GM19467 (cell line): Measurements from ENCODE around the gene LYSMD3.
"Not testable (repeated sequence)": the region's sequence is repeated elsewhere in the genome, so short reads cannot be mapped to it uniquely, and the experiment has no call there.

Experiments
- ATAC-seq: cut with Tn5 transposase; IDR thresholded peaks from one replicate; pipeline ENCODE4 v1.9.1; 2021; ENCODE audit warnings: mild to moderate bottlenecking, moderate library complexity; ENCODE audit not compliant: unreplicated experiment

LYSMD3 gene

DNA sequence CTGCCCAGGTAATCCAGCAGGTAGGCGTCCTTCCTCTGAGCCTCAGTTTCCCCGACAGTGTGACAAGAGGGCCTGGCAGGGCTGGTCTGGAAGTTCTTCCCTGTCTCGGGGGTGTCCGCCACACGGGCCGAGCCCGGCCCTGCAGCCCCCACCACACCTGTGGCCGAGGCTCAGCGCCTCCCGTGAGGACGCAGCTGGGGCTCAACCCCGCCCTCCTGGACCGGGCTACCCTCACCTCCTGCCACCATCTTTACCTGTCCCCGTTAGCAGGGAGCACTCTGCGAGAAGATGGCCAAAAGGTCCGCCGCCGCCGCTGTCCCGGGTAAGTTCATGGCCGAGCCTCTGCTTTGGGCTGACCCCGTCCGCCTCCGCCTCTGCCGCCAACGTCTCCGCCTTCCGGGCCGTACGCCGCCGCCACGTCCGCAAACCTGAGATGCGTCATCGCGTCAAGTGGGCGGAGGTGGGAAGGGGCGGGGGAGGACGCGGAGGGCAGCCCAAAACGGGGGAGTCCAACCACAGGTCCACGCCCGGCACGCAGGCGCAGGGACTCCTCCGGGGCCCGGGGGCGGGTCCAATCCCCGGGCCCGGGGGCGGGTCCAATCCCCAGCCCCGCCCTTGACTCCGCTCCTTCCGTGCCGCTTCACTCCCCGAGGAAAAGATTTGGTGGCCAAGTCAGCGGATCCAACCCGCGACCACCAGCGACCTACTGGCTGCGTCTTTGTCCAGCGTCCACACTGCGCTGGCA, at the start of gene LYSMD3:
Gene LYSMD3 (minus strand): TSS at position 391 of the 745 bp plus-strand sequence. CDS start 4,295 bp downstream, outside the sequence.
- peak; percentile 91 for ATAC-seq

DNA sequence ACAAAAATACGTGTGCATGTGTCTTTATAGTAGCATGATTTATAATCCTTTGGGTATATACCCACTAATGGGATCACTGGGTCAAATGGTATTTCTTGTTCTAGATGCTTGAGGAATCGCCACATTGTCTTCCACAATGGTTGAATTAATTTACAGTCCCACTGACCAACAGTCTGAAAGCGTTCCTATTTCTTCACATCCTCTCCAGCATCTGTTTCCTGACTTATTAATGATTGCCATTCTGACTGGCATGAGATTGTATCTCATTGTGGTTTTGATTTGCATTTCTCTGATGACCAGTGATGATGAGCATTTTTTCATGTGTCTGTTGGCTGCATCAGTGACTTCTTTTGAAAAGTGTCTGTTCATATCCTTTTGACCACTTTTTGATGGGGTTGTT, 47.2 kb upstream of the LYSMD3 start:
- ATAC-seq: not testable (repeated sequence)

DNA sequence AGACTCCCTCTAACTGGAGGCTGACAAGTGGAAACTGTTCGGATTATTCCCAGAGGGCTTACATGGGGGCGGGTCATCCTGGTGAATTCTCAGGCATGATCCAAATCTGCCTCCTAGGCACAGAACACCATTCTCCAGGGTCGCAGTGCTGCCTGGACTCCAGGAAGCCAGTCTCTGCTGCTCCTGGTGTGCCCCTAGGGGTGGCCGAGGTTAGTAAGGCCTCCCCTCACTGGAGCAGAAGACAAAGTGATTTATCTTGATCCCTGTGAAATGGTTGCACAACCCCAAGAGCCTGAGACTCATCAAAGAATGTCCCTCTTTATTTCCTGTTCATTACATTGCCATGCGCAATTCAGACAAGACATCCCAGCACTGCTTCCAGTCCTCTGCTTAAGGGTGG, 46.3 kb upstream of the LYSMD3 start:
- no peak for ATAC-seq

DNA sequence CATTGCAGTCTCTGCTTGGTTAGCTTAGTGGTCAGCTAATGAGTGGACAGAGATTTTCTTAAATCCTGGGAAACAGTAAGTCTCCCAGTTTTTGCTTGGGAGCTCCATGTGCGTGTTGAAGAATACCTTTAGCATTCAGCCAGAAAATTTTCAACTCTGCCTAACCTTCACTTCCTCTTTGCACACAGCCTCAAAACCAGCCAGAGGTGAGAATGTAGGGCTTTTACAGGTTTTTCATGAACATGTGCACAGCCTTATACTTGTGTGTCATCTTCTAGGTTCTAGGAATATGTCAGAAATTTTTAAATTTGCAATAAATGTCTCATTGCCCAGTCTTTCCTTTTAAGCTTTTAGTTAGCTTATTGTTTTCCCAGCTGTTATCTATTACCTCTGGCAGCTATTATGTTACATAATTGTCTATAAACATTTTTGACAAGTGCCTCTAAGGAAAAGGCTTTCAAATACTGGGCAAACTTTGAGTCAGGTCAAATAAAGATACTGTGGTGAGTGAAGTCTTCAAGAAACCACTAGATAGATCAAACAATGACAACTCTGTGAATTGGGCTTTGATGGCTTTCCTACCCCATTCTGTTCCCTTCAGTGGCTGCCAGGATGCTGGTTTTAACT, 41.9 kb upstream of the LYSMD3 start:
- no peak for ATAC-seq

DNA sequence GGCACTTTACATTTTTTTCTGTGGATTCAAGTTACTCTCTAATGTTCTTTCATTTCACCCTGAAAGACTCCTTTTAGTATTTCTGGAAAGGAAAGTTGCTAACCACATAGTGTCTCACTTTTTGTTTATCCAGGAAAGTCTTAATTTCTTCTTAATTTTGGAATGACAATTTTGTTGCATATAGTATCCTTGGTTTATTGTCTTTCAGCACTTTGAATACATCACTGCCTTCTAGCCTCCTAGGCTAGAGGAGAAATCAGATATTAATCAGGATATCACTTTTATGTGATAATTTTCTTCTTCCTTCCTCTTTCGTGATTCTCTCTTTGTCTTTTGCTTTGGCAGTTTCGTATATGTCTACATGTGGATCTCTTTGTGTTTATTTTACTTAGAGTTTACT, 40.6 kb upstream of the LYSMD3 start:
- ATAC-seq: no peak

DNA sequence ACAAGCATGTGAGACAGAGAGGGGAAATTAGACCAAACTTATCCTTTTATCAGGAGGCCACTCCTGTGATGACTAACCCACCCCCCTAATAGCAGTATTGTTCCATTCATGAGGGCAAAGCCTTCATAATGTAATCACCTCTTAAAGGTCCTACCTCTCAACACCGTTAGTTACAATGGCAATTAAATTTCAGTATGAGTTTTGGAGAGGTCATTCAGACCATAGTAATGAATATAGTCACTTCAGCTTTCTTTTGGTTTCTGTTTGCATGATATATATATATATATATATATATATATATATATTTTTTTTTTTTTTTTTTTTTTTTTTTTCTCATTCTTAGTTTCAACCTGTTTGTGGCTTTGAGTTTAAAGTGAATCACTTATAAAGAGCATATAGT, 39.7 kb upstream of the LYSMD3 start:
- no peak for ATAC-seq

DNA sequence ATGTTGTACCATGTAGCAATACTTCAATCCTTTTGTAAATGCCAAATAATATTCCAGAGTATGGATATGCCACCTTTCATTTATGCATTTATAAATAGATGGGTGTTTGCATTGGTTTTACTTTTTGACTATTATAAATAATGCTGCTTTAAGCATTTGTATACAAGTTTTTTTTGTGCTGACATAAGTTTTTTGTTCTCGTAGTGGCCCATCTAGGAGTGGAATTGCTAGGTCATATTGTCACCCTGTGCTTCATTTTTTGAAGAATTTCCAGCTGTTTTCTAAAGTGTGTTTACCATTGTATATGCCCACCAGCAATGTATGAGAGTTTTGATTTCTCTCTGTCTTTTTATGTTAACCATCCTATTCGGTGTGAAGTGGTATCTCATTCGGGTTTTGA, 36.1 kb upstream of the LYSMD3 start:
- no peak for ATAC-seq

DNA sequence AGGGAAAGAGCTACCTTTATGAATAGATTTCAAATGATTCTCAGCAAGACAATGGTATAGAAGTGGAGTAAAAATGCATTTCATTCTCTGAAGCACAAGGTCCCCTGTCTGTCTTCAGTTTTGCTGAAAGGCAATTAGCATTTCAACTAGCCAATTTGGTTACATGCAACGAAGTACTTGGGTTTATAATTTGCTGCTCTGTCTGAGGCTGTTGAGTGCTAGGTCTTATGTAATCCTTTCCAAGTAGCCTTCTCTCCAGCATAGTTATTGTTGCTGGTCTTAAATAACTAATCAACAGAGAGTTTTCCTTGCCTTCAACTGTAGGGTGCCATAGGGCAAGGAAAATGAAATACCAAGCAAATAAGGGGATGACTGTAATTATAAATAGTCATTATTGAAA, 33.7 kb upstream of the LYSMD3 start:
- no peak for ATAC-seq

DNA sequence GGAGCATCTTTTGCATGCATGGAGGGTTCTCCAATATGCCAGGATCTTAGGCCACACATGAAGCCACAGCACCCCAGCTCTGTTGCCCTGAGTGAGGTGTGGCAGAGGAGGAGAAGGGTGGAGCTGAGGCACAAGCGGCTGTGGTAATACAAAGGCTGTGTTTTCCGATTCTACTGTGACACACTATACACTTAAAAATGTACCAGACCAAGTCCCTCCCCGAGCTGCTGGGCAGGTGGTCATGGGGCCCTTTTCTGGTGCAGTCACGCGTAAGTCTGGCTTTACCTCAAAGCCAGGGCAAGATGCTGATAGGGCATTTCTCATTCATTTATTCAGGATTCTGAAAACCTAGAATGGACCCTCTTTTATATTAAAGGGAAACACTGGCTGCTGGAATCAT, 33.0 kb upstream of the LYSMD3 start:
- ATAC-seq: no peak

DNA sequence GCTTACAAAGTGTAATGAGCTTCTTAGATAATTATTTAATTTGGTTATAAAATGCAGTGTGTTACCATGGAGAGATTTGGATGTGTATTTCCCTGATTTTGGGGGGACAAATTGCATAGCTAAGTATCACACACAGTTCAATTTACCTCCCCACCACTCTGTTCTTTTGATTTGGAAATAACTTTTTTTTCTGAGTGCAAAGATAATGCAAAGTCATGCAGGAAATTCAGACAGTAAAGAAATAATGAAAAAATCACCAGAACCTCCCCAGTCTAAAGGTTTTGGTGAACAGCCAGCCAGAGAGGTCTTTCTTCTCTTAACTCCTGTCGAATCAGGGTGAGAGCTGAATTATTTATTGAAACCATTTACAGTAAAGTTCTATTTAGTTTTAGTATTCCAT, 32.4 kb upstream of the LYSMD3 start:
- no peak for ATAC-seq

DNA sequence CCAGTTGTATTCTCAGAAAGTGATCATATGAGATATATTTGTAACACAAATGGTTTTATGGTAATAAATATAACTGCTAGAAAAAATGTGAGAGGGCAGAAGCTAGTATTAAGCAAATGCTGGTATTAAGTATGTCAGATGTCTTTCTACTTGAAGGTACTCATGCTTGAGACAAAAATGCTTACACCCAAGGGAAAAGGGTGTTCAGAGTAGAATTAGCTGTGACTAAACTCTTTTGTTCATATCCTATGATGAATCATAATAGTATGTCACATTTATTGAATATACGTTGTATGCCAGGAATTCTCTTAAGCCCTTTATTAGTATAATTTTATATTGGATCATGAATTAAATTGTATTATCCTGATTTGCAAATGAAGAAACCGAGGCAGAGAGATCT, 31.4 kb upstream of the LYSMD3 start:
- ATAC-seq: no peak

DNA sequence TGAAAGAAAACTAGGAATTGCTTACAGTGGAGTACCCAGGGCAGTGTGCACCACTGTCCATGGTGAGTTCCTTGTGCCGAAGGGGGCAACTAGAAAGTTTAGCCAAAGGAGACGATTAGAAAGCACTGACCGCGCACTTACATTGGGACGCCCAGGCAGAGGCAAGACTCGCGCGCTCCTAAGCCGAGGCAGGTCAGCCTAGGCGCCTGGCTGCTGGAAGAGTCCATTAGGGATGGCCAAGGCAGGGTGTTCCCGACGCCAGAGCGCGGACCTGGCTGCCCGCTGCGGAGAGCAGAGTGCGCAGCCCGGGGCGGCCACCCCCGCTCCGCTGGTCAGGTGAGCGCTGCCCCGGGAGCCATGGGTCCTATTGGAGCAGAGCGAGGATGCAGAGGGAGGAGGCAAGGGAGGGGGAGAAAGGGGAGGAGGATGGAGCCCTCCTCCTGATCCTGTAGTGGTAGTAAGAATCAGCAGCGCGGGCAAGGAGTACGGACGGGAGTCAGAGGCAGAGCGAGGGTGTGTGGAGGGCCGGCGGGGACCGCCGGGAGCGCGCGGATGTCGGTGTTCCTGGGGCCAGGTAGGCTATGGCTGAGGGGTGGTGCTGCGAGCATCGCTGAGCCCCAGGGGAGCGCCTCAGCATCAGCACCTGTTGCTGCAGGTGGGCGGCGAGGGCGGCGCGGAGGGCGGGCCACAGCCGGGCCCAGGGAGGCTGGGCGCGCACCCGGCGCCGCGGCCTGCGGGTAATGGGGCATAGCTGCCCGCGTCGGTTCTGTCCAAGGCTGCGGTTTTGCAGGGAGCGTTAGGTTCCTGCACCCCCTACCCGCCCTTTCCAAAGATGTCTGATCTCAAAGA, 29.2 kb upstream of the LYSMD3 start, which contains the start of gene ADGRV1:
Gene ADGRV1 (plus strand): TSS at position 454 of the 849 bp plus-strand sequence. CDS start 99 bp downstream, at position 553.
- no peak for ATAC-seq

DNA sequence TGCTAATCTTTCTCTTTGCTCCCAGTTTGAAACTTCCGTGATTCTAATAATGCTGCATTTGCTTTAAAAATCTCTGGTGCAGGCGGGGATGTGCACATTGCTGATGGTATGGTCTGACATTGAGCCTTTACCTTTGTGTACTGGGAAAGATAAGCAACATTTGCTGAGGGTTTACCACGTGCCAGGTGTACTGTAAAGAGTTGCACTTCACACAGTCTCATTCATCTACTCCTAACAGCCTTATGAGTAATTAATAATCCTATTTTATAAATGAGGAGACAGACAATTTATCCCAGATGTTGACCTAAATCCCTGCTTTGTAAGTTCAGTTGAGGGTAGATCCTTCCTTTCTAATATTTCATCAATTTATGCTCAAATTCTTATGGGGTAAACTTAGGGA, 28.5 kb upstream of the LYSMD3 start:
- ATAC-seq: no peak

DNA sequence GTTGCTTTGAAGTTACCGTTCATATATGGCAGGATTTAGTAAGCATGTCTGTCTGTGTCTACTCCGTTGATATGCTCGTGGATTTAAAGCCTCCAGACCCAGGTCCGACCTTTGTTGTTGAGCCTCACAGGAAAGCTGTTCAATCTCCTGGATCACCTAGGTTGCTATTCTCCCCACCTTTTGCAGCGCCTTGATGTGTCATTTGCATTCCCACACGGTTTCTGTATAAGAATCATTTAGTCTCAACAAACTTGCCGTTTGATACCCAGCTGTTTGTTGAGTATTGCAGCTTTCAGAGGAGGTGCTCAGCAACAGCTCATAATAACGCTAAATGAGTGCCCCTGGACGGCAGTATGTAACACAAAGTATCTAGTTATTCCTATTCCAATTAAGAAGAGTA, 28.0 kb upstream of the LYSMD3 start:
- ATAC-seq: no peak

DNA sequence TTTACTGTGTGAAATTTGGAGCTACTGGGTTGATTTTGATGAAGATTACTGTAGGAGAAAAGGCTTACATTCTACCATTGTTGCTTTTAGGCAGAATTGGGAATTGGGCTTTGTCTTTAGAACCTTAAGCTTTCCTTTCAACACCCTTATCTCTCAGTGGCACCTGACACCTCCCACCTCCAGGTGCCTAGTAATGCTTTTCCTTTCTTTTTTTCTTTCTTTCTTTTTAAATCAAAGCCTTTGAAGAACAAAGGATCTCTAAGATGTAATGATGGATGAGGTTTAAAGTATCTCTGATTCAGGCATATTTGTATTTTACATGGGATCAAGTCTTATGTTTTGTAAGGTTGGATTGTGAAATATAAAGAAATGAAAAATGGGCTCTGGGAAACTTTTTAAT, 26.3 kb upstream of the LYSMD3 start:
- no peak for ATAC-seq

DNA sequence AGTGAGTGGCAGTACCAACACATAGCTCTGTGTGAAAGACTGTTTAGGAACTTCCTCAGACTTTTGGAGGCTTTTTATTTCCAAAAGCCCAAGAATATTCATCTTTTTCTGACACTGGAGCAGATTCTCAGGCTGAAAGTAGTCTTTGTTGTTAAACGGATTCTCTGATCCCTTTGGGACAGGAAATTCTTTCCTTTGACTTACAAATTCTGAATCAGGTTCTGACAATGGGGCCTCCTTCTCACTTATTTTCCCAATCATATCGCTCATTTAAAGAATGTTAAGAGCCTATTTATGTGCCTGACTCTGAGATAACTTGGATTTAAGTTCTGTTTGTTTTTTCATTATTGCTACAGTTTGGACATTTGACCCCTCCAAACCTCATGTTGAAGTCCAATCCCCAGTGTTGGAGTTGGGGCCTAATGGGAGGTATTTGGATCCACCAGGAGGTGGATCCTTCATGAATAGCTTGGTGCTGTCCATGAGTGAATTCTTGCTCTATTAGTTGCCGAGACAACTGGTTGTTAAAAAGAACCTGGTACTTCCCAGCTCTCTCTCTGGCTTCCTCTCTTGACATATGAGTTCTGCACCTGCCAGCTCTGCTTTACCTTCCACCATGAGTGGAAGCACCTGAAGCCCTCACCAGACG, 25.1 kb upstream of the LYSMD3 start:
- no peak for ATAC-seq

DNA sequence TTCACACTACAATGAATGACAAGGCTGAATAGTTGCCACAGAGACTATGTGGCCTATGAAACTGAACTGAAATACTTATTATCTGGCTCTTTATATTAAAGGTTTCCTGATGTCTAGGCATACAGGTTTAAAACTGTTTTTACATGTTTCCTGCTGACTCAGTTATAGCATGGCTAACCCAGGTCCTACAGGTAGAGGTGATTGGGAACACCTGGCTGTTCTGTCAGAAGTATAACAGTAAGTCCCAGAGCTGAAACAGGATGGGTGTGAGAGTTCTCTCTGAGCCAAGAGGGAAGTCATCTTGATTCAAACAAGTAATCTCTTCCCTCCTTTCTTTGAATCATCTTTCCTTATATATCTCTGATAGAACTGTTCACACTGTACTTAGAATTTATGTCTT, 24.3 kb upstream of the LYSMD3 start:
- no peak for ATAC-seq

DNA sequence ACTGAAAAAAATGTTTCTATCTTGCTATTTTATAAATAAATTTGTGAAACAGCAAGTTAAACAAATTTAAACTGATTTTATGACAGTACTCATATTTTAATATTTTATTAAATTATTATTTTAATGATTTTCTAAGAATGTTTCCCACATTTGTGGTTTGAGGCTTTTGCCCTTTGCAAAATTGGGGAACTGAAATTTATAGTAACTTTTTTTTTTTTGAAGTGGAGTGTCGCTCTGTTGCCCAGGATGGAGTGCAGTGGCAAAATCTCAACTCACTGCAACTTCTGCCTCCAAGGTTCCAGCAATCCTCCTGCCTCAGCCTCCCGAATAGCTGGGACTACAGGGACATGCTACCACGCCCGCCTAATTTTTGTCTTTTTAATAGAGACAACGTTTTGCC, 22.0 kb upstream of the LYSMD3 start:
- no peak for ATAC-seq

DNA sequence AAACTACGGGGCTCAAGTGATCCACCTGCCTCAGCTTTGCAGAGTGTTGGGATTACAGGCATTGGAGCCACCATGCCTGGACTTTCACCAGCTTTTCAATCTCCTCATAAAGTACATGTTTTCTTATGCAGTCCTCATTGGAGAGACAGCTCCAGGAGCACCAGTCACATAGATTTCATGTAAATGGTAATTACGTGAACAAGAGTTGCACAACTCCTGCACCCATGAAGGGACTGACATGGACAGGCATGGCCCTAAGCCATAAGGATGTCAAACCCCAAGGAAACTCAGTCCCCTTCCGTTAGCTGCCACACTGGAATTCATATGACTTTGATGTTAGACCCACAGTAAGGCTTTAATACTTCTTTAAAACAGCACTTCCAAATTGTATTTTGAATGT, 21.6 kb upstream of the LYSMD3 start:
- no peak for ATAC-seq

DNA sequence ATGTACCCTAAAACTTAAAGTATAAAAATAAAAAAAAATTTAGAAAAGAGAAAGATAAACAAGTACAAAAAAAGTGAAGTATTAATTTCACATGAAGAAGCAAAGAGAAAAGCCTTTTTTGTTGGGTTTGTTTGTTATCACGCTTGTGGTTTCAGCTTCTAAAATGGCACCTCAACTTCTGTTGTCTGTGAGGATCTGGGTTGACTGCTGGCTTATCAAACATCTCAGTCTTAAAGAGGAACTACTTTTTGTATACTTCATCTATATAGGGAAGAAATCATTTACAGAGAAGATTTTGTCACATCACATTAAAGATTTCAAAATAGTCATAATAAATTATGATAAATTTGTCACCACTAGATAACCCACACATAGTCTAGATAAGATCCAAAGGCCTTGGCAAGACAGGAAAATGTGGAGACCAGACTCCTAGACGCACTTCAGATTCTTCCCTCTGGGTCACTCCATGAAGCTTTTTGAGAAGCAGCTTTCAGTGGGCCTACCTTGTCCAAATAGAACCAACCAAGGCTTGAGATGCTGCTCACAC, 20.4 kb upstream of the LYSMD3 start:
- ATAC-seq: no peak

DNA sequence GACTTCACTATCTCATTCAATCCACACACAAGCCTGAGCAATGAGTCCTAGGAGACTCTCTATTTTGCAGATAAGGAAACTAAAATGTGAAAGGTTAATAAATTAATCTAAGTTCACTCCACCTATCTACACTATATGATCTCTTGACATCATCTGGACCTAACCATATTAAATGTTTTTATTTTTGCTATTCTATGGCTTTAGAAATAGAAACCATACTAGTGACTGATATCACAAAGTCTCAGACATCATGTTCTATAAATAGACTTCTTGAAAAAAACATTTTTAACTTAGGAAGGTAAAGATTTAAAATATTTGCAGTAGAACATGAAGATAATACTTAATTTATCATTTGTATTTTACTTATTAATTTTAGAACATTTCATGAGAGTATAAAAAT, 19.8 kb upstream of the LYSMD3 start:
- no peak for ATAC-seq
